Measurements from ENCODE around the gene CD1B.
"Not testable (repeated sequence)": the region's sequence is repeated elsewhere in the genome, so short reads cannot be mapped to it uniquely, and the experiment has no call there.

Gene CD1B

DNA sequence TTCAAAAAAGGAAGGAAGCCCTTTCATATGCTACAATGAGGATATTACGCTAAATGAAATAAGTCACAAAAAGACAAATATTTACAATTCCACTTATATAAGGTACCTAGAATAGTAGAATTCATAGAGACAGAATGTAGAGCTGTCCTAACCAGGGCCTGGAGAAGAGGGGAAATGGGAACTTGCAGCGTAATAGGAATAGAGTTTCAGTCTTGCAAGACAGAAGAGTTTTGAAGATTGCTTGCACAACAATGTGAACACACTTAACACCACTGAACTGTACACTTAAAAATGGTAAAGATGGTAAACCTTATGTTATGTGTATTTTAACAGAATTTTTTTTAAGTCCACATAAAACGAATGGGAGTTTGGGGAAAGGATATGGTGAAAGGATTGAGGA, 2.9 kb downstream of the CD1B start:
- no peak for DNase-seq (ENCODE audit: low read depth, low spot score)

DNA sequence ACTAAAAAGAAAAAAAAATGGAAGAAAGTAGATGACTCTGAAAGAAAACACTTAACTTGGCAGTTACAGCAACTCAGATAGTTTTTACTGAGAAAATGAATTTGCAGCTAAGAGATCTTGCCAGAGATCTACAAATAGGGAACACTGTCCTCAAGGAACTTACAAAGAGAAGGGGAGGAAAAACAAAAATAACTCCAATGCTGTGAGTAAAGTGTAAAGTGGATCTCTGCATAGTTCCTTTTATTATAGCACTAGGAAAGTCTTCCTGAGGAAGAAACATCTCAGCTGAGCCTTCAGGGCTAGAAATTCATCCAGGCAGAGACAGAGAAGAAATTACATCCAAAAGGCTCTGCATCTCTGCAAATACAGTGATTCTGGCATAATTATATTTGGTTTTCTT, 3.9 kb downstream of the CD1B start:
- DNase-seq (ENCODE audit: low read depth, low spot score): no peak

DNA sequence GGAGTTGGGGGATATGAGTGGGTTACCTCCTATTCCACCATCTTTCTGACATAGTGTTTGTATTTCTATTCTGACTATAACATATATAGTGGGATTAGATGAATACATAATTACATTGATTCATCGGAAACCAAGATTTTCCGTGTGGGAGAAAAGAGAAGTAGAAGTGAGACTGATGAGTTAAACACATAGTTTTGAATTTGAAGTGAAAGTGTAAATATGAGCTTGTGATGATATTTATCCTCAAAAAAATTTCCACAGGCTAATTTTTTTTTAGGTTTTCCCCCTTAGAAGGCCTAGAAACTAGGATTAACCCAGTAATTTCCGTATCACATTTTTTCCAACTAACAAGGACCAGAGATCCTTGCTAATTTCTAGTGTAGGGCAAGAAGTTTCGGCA, 6.9 kb downstream of the CD1B start:
- DNase-seq (ENCODE audit: low read depth, low spot score): no peak

DNA sequence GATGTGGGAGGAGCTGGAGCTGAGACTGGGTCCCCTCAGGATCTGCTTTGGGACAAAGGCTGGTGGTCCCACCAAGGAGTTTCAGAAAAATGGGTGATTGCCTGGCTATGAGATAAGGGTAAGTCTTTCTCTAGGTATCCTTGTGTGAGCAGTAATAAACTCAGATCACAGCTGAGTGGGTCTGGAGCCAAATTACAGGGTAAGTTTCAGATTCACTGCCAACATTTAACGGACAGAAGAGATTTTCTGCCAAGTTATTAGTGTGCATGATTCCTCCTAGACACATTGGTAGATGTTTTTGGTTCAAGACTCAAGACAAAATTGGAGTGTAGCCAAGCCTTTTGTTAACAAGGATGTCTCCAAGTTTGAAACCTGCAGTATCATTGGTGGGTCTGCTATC, 7.5 kb downstream of the CD1B start:
- no peak for DNase-seq (ENCODE audit: low read depth, low spot score)

DNA sequence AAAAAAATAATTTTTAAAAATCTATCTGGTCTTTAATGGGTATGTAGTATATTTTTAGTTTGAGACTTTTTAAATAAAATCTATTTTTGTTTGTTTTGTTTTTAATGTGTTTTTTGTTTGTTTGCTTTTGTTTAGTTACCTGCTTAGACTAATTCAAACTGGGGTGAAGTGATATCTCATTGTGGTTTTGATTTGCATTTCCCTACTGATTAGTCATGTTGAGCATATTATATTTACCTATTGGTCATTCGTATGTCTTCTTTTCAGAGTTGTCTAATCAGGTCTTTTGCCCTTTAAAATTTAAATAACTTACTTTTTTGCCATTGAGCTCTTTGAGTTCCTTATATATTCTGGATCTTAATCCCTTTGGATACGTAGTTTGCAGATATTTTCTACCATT, 20.3 kb downstream of the CD1B start:
- DNase-seq (ENCODE audit: low read depth, low spot score): no peak

DNA sequence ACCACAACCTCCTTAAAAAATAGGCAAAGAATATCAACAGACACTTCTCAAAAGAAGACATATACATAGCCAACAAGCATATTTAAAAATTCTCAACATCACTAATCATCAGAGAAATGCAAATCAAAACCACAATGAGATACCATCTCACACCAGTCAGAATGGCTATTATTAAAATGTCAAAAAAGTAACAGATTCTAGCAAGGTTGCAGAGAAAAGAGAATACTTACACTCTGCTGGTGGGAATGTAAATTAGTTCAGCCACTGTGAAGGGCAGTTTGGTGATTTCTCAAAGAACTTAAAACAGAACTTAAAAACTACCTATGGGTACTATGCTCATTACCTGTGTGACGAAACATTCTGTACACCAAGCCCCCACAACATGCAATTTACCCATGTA, 20.7 kb downstream of the CD1B start:
- DNase-seq (ENCODE audit: low read depth, low spot score): no peak

DNA sequence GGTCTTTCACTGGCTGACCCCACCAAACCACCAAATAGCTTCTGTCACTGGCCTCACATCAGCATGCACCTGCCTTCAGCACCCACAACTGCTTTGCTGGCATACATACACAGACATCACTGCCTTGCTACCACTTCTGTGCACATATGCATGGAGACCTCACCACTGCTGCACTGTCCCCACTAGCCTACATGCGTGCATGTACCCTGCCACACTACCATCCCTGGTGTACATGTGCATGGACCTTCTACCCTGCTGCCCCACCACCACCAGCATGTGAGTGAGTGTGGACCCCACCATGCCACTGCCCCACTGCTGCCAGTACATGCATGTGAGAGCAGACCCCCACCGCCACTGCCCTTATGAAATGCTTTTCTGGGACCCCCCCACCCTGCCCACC, 35.5 kb downstream of the CD1B start:
- no peak for DNase-seq (ENCODE audit: low read depth, low spot score)

DNA sequence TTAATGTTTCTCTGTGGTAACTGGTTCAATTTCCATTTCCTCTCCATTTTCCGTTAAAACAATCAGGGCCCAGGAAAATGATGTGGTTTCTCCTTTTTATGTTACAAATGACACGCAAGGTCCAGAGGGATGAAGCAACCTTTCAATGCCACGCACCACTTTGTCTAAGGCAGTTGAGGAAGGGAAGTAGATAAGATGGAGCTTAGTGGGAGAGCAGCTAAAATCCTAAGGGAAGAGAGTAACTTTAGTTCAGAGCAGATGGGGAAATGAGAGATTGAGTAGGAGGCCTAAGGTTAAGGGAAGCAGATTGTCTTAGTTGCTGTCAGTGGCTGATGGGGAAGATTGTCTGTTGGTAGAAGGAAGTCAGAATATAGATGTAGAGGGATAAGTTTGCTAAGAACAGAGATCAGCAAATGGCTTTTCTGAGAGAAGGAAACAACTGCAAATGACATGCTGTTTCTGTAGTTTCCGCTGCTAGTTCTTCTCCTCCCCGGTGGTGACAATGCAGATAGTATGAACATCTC, 40.9 kb downstream of the CD1B start:
- no peak for DNase-seq (ENCODE audit: low read depth, low spot score)

DNA sequence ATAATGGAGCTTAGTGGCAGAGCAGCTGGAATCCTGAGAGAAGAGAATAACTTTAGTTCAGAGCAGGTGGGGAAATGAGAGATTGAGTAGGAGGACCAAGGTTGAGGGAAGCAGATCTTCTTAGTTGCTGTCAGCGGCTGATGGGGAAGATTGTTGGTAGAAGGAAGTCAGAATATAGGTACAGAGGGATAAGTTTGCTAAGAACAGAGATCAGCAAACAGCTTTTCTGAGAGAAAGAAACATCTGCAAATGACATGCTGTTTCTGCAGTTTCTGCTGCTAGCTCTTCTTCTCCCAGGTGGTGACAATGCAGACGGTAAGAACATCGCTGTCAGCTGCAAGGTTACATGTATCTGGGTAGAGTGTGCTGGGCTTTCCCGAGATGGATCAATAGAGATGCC, 41.5 kb downstream of the CD1B start, which contains the start of gene CD1C:
TSS of gene CD1C (plus strand) at position 113 of the 400 bp plus-strand sequence. CDS start at position 255, 142 bp downstream.
- DNase-seq (ENCODE audit: low read depth, low spot score): no peak

DNA sequence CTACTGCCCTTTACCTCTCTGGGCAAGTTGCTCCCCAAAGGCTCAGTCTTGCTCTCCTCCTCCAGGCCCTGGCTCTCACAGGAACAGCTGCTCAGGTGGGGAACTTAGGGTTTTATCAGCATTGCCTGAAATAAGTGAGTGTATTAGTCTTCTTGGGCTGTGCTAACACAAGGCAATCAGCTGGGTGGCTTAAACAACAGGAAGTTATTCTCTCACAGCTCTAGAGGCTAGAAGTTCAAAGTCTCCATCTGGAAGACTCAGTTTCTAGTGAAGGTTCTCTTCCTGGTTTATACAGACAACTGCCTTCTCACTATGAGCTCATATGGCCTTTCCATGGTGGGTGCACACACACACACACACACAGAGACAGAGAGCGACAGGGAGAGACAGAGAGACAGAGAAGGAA, 44.4 kb downstream of the CD1B start:
- DNase-seq (ENCODE audit: low read depth, low spot score): no peak

DNA sequence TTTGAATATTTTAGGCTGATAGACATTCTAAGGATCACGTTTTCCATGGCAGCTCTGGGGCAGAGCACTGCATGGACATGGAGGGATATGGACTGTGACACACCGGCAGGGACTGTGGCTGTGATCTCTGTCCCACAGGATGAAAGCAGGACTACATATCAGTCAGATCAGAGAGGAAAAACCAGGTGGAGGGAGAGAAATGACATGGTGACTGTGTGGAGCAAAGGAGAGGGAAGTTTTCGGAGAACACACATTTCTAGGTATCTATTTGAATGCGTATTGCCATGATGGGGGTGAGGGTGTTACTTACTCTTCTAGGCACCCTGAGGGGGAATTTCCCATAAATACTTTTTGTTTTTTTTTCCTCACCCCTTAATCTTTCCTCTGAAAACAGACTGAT, 44.8 kb downstream of the CD1B start:
- DNase-seq (ENCODE audit: low read depth, low spot score): no peak

DNA sequence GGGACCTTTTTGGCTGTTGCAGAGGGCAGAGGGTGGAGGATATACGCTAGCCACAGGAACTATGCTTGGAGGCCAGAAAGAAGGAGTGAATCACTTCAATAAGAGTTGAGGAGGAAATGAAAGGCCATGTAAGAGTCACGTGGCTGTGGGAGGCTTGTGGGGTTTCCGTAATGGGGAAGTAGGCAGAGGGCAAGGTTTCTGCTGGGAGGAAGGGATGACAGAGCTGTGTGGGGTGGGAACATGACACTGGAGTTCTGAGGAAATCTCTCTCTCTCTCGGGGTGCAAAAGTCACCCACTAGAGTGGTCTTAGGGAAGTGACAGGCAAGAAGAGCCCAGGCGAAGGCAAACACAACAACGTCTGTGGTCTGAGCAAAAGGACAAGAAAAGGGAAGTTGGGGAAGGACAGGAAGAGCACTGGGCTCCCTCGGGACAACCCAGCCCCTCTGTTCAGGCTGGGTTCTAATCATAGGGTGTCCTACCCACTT, 45.5 kb downstream of the CD1B start:
- no peak for DNase-seq (ENCODE audit: low read depth, low spot score)

DNA sequence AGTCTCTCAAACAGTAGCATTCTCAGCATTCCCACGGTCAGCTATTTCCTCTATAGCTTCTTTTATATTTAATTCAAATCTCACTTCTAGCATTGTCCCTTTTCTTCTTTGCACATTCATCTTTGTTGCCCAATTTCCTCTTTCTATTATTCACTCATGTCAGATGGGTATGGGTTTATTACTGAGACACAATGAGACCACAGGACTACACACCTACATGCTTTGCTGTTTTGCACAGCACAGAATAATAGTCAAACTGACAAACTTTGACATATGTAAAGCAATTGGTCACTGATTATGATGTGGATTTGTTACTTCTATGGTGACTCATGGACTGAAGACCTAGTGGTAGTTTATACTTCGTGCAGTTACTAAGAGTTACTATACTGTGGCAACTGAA, 47.4 kb downstream of the CD1B start:
- DNase-seq (ENCODE audit: low read depth, low spot score): no peak

DNA sequence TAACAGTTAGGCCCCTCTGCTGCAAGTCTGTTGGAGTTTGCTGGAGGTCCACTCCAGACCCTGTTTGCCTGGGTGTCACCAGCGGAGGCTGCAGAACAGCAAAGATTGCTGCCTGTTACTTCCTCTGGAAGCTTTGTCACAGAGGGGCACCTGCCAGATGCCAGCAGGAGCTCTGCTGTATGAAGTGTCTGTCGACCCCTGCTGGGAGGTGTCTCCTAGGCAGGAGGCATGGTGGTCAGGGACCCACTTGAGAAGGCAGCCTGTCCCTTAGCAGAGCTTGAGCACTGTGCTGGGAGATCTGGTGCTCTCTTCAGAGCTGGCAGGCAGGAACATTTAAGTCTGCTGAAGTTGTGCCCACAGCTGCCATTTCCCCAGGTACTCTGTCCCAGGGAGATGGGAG, 48.9 kb downstream of the CD1B start:
- not testable (repeated sequence) for DNase-seq (ENCODE audit: low read depth, low spot score)

Measured in activated CD4-positive, CD25-positive, alpha-beta regulatory T cell treated with anti-CD3 and anti-CD28 coated beads, Interleukin-2, amount 50 U/mL, for 16 hours (primary cell).